K562 (cell line): ENCODE data around the gene RUSC1. TPM values are rescaled to one million over a fixed set of nuclear protein-coding genes. Genes with fewer than 3 reads are reported as not detected.

ENCODE experiments used
- CBX2 ChIP-seq: fragments of 200-600 bp; sonication (generic); IDR thresholded peaks from one replicate; pipeline ENCODE4 v1.6.1; 2012; ENCODE audit warnings: mild to moderate bottlenecking, low read length, inconsistent platforms; ENCODE audit not compliant: insufficient read depth, poor library complexity, severe bottlenecking
- CREB1 ChIP-seq, 2 experiments: sonication (generic) in 1 of 2; formaldehyde crosslinking in 1 of 2; IDR thresholded peaks; 2 replicates each; pipeline versions ENCODE4 v1.6.1 to v1.8.0; 2012 to 2022; ENCODE audit warnings: inconsistent platforms in 1 of 2, mild to moderate bottlenecking in 1 of 2, missing genetic modification reagents in 1 of 2, moderate library complexity in 1 of 2
- HMG20B ChIP-seq: fragments of 250-450 bp; sonication (Bioruptor Pico); IDR thresholded peaks from 2 replicates; pipeline ENCODE4 v1.5.0; 2021; ENCODE audit warnings: mild to moderate bottlenecking
- KDM2B ChIP-seq: fragments of 250-450 bp; sonication (Bioruptor Pico); IDR thresholded peaks from 2 replicates; pipeline ENCODE4 v1.8.0; 2021; ENCODE audit warnings: mild to moderate bottlenecking, moderate library complexity
- NR1H2 ChIP-seq: sonication (generic); formaldehyde crosslinking; IDR thresholded peaks from 2 replicates; pipeline ENCODE4 v1.4.0; 2020; ENCODE audit warnings: mild to moderate bottlenecking, missing genetic modification reagents
- NR2C2 ChIP-seq, 2 experiments: fragments of 200-800 bp in 1 of 2; sonication (Bioruptor generic) in 1 of 2; sonication (generic) in 1 of 2; formaldehyde crosslinking in 1 of 2; IDR thresholded peaks; 2 replicates each; pipeline versions ENCODE4 v1.6.1 to v1.8.0; 2016 to 2022; ENCODE audit warnings: mild to moderate bottlenecking in 1 of 2, missing compliant biosample characterization in 1 of 2, missing genetic modification characterization in 1 of 2, missing genetic modification reagents in 1 of 2
- RBM34 ChIP-seq: fragments of 200-400 bp; formaldehyde crosslinking; IDR thresholded peaks from 2 replicates; pipeline ENCODE4 v1.6.1; 2018; ENCODE audit warnings: low read length, borderline replicate concordance; ENCODE audit not compliant: insufficient read depth
- SAFB ChIP-seq: fragments of 200-400 bp; formaldehyde crosslinking; IDR thresholded peaks from 2 replicates; pipeline ENCODE4 v1.6.1; 2017; ENCODE audit warnings: low read depth, low read length, borderline replicate concordance
- TARDBP ChIP-seq: fragments of 450-650 bp; IDR thresholded peaks from 2 replicates; pipeline ENCODE4 v1.6.1; 2016
- TBP ChIP-seq: optimal IDR thresholded peaks from 2 replicates; pipeline ENCODE3; 2011; ENCODE audit warnings: low read depth, low read length, improper control_type of control experiment
- USF2 ChIP-seq: sonication (generic); formaldehyde crosslinking; IDR thresholded peaks from 2 replicates; pipeline ENCODE4 v1.5.0; 2020; ENCODE audit warnings: missing genetic modification reagents
- ZKSCAN3 ChIP-seq: fragments of 250-450 bp; sonication (Bioruptor Pico); IDR thresholded peaks from 2 replicates; pipeline ENCODE4 v1.4.0; 2020
- ZNF124 ChIP-seq: sonication (generic); formaldehyde crosslinking; IDR thresholded peaks from 2 replicates; pipeline ENCODE4 v1.8.1; 2022; ENCODE audit warnings: missing genetic modification reagents
- ZNF830 ChIP-seq: fragments of 250-450 bp; sonication (Bioruptor Pico); IDR thresholded peaks from 2 replicates; pipeline ENCODE4 v1.5.0; 2021; ENCODE audit warnings: mild to moderate bottlenecking
- polyA plus RNA-seq, 8 experiments: library from polyadenylated mRNA; depleted of rRNA in 4 of 8; stranded (reverse) in 5 of 8; unstranded in 3 of 8; fragments of >200 nt; fragmentation: Nextera tagmentation in 2 of 8; fragmentation: Illumina TruSeq in 1 of 8; extraction: Ambion mirVana in 2 of 8; extraction: Trizol in 1 of 8; gene quantifications; 2 replicates each; pipeline versions ENCODE4 v1.2.1 to v1.2.3, GENCODE V29; 2011 to 2014; ENCODE audit warnings: inconsistent platforms in 1 of 8, missing spikeins in 1 of 8
- total RNA-seq, 7 experiments: library from RNA; depleted of rRNA in 6 of 7; stranded (reverse); fragments of >200 nt in 6 of 7; fragmentation: Illumina TruSeq in 2 of 7; extraction: Trizol in 2 of 7; gene quantifications; 2 replicates each; pipeline versions ENCODE4 v1.2.1 to v1.2.3, GENCODE V29; 2011 to 2021; ENCODE audit warnings: low replicate concordance in 1 of 7
- TF ChIP-seq, protein P1 (sequence below): fragments of 450-650 bp; IDR thresholded peaks from 2 replicates; pipeline ENCODE4 v1.6.1; 2016; ENCODE audit warnings: borderline replicate concordance
- TF ChIP-seq, protein P2 (sequence below), 2 experiments: fragments of 450-650 bp; formaldehyde crosslinking in 1 of 2; IDR thresholded peaks; 2 replicates each; pipeline versions ENCODE4 v1.4.0 to v1.6.1; 2014 to 2020; ENCODE audit warnings: mild to moderate bottlenecking in 2 of 2, borderline replicate concordance in 1 of 2, low read depth in 1 of 2

The RUSC1 gene
- total and polyA plus RNA-seq, 9 of the 15 experiments (the other 6 are each of a cell fraction or from before 2014, with no cell fraction given) = 5.7 to 68.3 (median 33.6) TPM

GRCh38 chr1:155324037-155324716 is 3.5 kb downstream of the RUSC1 start (continued):
- TF ChIP-seq USF2 (CRISPR knock-in tag) (peak; percentile 100), SAFB (peak; percentile 71; the same call in 1 of the 2 replicates), RBM34 (no peak), ZNF830 (0 out of 2 replicates have a peak, but pooled peaks have one; percentile 44), NR2C2 (CRISPR knock-in tag; IDR thresholded peaks at IDR 0.05) (peak; percentile 56; the same call in 1 of the 2 replicates), NR2C2 (tag; IDR thresholded peaks at IDR 0.05) (no peak; the same call in 1 of the 2 replicates), NR1H2 (CRISPR knock-in tag) (no peak), CBX2 (no peak), CREB1 (IDR thresholded peaks at IDR 0.05) (no peak), CREB1 (CRISPR knock-in tag; IDR thresholded peaks at IDR 0.05) (peak; percentile 51; the same call in 1 of the 2 replicates), ZKSCAN3 (CRISPR knock-in tag) (no peak), TARDBP (0 out of 2 replicates have a peak, but pooled peaks have one; percentile 19), KDM2B (CRISPR knock-in tag) (peak; percentile 82; the same call in 1 of the 2 replicates), TBP (peak; percentile 51), ZNF124 (CRISPR knock-in tag) (no peak), HMG20B (no peak)
- TF ChIP-seq, protein P1, sequence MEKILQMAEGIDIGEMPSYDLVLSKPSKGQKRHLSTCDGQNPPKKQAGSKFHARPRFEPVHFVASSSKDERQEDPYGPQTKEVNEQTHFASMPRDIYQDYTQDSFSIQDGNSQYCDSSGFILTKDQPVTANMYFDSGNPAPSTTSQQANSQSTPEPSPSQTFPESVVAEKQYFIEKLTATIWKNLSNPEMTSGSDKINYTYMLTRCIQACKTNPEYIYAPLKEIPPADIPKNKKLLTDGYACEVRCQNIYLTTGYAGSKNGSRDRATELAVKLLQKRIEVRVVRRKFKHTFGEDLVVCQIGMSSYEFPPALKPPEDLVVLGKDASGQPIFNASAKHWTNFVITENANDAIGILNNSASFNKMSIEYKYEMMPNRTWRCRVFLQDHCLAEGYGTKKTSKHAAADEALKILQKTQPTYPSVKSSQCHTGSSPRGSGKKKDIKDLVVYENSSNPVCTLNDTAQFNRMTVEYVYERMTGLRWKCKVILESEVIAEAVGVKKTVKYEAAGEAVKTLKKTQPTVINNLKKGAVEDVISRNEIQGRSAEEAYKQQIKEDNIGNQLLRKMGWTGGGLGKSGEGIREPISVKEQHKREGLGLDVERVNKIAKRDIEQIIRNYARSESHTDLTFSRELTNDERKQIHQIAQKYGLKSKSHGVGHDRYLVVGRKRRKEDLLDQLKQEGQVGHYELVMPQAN = peak; percentile 74
- TF ChIP-seq, protein P2, sequence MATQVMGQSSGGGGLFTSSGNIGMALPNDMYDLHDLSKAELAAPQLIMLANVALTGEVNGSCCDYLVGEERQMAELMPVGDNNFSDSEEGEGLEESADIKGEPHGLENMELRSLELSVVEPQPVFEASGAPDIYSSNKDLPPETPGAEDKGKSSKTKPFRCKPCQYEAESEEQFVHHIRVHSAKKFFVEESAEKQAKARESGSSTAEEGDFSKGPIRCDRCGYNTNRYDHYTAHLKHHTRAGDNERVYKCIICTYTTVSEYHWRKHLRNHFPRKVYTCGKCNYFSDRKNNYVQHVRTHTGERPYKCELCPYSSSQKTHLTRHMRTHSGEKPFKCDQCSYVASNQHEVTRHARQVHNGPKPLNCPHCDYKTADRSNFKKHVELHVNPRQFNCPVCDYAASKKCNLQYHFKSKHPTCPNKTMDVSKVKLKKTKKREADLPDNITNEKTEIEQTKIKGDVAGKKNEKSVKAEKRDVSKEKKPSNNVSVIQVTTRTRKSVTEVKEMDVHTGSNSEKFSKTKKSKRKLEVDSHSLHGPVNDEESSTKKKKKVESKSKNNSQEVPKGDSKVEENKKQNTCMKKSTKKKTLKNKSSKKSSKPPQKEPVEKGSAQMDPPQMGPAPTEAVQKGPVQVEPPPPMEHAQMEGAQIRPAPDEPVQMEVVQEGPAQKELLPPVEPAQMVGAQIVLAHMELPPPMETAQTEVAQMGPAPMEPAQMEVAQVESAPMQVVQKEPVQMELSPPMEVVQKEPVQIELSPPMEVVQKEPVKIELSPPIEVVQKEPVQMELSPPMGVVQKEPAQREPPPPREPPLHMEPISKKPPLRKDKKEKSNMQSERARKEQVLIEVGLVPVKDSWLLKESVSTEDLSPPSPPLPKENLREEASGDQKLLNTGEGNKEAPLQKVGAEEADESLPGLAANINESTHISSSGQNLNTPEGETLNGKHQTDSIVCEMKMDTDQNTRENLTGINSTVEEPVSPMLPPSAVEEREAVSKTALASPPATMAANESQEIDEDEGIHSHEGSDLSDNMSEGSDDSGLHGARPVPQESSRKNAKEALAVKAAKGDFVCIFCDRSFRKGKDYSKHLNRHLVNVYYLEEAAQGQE (IDR thresholded peaks at IDR 0.05; ENCODE audit: borderline replicate concordance) = peak; percentile 92
- TF ChIP-seq, protein P2 (CRISPR knock-in tag; IDR thresholded peaks at IDR 0.05; ENCODE audit: low read depth) = no peak
